WI38 (cell line): ENCODE data around the gene SH3RF1.

ENCODE experiments used
- H3K4me3 ChIP-seq: 2 replicates; pipeline ENCODE4 v1.5.1; 2011; ENCODE audit warnings: low read depth, mild to moderate bottlenecking, control low read depth, low read length
- TF ChIP-seq, protein P1 (sequence below): IDR thresholded peaks from 2 replicates; pipeline ENCODE4 v1.5.1; 2012; ENCODE audit warnings: low read depth, mild to moderate bottlenecking, control low read depth, low read length

SH3RF1 gene

DNA sequence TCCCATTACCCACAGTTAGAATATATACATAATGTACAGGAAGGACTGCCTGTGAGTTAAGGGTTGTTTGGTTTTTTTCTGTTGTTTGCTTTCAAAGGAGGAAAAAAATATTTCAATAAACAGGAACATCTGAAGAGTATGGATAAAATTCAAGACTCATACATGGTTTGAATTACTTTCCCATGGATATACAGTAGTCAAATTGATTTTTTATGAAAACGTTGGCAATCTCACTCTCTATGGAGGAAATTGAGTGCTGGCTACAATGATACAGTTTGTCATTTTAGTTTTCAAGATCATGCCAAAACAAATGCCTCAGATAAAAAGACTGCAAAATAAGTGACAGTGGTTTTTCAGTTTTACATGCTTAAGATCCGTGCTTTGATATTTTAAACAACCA, 116.6 kb downstream of the SH3RF1 start:
- H3K4me3 ChIP-seq: no peak overlapping the region
- TF ChIP-seq, protein P1, sequence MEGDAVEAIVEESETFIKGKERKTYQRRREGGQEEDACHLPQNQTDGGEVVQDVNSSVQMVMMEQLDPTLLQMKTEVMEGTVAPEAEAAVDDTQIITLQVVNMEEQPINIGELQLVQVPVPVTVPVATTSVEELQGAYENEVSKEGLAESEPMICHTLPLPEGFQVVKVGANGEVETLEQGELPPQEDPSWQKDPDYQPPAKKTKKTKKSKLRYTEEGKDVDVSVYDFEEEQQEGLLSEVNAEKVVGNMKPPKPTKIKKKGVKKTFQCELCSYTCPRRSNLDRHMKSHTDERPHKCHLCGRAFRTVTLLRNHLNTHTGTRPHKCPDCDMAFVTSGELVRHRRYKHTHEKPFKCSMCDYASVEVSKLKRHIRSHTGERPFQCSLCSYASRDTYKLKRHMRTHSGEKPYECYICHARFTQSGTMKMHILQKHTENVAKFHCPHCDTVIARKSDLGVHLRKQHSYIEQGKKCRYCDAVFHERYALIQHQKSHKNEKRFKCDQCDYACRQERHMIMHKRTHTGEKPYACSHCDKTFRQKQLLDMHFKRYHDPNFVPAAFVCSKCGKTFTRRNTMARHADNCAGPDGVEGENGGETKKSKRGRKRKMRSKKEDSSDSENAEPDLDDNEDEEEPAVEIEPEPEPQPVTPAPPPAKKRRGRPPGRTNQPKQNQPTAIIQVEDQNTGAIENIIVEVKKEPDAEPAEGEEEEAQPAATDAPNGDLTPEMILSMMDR: no peak

DNA sequence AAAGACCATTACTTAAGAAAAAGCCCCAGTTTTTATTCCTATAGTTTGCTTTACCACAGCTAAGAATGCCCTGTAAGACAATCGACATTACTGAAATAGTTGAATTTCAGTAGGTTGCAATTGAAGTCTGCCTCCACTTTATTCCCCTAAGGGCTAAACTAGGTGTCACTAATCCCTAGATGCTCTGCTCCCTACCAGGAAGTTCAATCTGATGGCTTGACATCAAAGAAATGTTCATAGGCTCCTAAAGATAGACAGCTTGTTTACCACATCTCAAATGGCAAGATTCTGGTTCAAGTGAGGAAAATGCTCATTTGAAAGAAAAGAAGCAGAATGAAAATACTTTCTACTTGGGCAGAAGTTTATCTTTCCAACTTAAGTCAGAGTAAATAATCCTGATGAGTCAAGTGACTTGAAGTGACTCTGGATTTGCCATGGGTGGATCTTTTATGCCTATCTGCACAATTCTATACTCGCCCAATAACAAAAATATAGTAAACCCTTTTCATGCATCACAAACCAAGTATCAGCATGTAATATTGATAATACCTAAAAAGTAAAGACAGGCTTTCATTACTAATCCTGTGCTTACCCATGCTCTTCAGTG, 117.2 kb downstream of the SH3RF1 start:
- TF ChIP-seq, protein P1: no peak
- no peak overlapping the region for H3K4me3 ChIP-seq

DNA sequence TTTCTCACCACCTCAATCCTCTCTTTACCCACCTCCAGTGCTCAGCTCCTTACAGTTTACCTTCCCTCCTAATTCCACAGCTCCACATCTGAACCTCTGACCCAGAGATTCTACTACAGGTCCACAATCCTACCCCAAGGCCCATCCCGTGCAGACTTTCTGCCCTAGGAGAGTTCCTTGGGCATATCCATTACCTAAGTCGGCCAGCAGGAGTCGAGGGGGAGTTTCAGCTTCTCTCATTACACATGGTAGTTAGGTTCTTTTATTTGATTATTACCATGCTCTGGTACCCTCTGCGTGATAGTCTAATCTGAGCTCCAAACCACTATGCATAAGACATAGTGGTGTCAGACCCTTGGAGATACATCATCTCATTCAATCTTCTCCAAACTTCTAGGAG, 117.9 kb downstream of the SH3RF1 start:
- no peak overlapping the region for H3K4me3 ChIP-seq
- TF ChIP-seq, protein P1: no peak

DNA sequence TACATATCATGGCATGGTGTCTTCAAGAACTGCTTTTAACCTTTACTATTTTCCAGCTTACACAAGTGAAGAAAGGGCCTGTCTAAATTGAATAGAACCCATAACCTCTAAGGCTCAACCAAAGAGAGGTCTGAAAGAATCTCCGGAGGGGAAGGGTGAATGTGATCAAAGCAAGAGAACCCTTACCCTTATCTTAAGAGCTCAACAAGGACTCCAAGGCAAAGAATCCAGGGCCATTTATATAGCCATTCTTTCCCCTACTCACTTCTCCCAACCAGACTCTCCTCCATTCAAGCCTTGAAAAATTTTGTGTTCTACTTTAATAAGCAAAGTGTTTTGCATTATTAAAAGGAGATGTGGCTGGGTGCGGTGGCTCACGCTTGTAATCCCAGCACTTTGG, 118.7 kb downstream of the SH3RF1 start:
- H3K4me3 ChIP-seq: no peak overlapping the region
- TF ChIP-seq, protein P1: no peak

DNA sequence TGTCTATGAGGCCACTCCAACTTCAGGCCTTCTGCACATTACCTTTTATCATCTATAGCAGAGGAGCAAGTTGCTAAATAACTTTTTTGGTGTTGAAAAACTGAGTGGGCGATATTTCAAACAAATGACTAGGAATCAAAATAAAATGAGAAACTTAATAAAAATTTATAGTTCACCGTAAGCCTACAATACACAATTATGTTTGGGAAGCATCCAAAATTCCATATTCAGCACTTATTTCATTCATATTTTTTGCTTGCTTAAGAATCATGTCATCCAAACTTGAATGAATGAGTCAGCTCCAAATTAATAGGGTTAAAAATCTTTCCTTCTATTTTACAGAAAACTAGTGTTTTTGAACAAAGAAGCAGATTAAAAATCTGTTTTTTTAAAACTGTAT, 119.1 kb downstream of the SH3RF1 start:
- TF ChIP-seq, protein P1: no peak
- H3K4me3 ChIP-seq: no peak overlapping the region

DNA sequence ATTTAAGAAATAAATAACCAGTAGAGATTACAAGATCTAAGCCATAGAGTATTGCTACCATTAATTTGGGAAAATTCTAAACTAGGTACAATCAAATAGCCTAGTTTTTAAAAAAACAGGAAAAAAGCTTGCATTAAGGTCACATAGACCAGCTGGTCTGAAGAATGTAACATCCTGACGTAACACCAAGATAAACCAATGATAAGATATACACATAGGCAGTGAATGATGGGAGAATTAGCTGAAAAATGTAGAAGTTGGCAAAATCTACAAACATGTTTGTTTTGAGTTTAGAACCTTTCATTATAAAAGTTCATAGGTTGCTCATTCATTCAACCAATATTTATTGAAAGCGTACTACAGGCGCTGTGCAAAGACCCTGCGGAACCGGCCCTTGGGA, 120.0 kb downstream of the SH3RF1 start:
- TF ChIP-seq, protein P1: no peak
- H3K4me3 ChIP-seq: no peak overlapping the region

DNA sequence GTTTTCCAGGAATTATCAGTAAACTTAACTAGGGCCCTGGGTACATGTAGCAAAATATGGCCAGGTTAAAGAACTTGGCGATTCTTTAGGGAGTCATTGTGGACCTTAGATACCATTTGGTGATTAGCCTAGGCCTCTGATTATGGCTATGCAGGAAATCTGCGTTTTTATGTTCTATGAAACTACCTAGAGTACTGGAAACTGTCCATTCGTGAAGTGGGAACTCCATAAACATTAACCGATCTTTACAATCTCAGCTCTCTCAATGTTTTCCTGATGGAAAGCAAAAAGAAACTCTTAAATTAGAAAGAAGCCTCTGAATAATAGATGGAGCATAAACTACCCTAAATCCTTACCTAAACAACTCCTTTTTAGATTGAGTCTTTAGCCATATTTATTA, 121.9 kb downstream of the SH3RF1 start:
- H3K4me3 ChIP-seq: no peak overlapping the region
- TF ChIP-seq, protein P1: no peak
